Upper lobe of left lung (tissue), 6 donors: ENCODE results near the gene COX7A1. TPM values are rescaled to one million over a fixed set of nuclear protein-coding genes. Genes with fewer than 3 reads are reported as not detected.

Experiments
- ATAC-seq, 2 donors: fragments of 200-7000 bp; cut with Tn5 transposase; one replicate each; pipeline ENCODE4 v1.9.1; 2022; ENCODE audit warnings: mild to moderate bottlenecking in 2 of 2, moderate library complexity in 2 of 2; ENCODE audit not compliant: low FRiP score in 2 of 2
- DNase-seq, 2 donors: peaks; one replicate each; pipeline ENCODE4 v3.0.0-alpha.2; 2019 to 2020
- H3K27ac ChIP-seq, 4 donors: fragments of 200-600 bp; sonication (generic); one replicate each; pipeline ENCODE4 v1.5.1; 2016 to 2019
- H3K27me3 ChIP-seq, 4 donors: fragments of 200-600 bp; sonication (generic); one replicate each; pipeline ENCODE4 v1.5.1; 2017 to 2019
- H3K36me3 ChIP-seq, 4 donors: fragments of 200-600 bp; sonication (generic); one replicate each; pipeline ENCODE4 v1.5.1; 2016 to 2019
- H3K4me1 ChIP-seq, 4 donors: fragments of 200-600 bp; sonication (generic); one replicate each; pipeline ENCODE4 v1.5.1; 2018 to 2019
- H3K4me3 ChIP-seq, 4 donors: fragments of 200-600 bp; sonication (generic); one replicate each; pipeline ENCODE4 v1.5.1; 2017 to 2019; ENCODE audit warnings: mild to moderate bottlenecking in 2 of 4, moderate library complexity in 1 of 4
- H3K9me3 ChIP-seq, 4 donors: fragments of 200-600 bp; sonication (generic); one replicate each; pipeline ENCODE4 v1.5.1; 2018 to 2019
- EP300 ChIP-seq, 4 donors: sonication (generic); formaldehyde crosslinking; IDR thresholded peaks; one replicate each; pipeline ENCODE4 v1.5.1; 2017; ENCODE audit warnings: antibody characterized with exemption in 4 of 4, control low read depth in 2 of 4
- POLR2A ChIP-seq, 4 donors: fragments of 450-650 bp; IDR thresholded peaks; one replicate each; pipeline ENCODE4 v1.5.1; 2016 to 2017; ENCODE audit warnings: antibody characterized with exemption in 4 of 4, mild to moderate bottlenecking in 2 of 4
- POLR2AphosphoS5 ChIP-seq, 2 donors: sonication (generic); formaldehyde crosslinking; IDR thresholded peaks; one replicate each; pipeline ENCODE4 v1.5.1; 2017; ENCODE audit warnings: antibody characterized with exemption in 2 of 2
- WGBS, 2 donors: methylation state at CpG; one replicate each; pipeline ENCODE4 v1.1.5; 2017 to 2018; 5-methylcytosine and 5-hydroxymethylcytosine counted together
- total RNA-seq, 6 donors: library from RNA; depleted of rRNA in 4 of 6; stranded (reverse); fragments of >200 nt in 4 of 6; gene quantifications; one replicate each; pipeline versions ENCODE4 v1.1.0 to v1.2.1, GENCODE V29; 2016 to 2021
- TF ChIP-seq, protein P1 (sequence below), 6 experiments: fragments of 450-650 bp in 4 of 6; fragments of 200-600 bp in 2 of 6; sonication (generic) in 2 of 6; IDR thresholded peaks; one replicate each; pipeline ENCODE4 v1.5.1; 2016 to 2019; ENCODE audit warnings: antibody characterized with exemption in 6 of 6
- donor health status: DM: no; HTN: no; CAD: no; lungs with moderate emphysema.
- donor health status: DM: no; HTN: yes; CAD: no; lungs with severe emphysema.

COX7A1 gene
- total RNA-seq, 6 donors from 2014 or later: 12.4 to 95.1 (median 24.0) TPM; not detected in 1

GRCh38 chr19:36101550-36102327 is 50.5 kb downstream of the COX7A1 start:
- H3K4me1 ChIP-seq: peaks cover 0 to 7% (median 0%) of the 10 kb centered on the region in 4 donors
- H3K36me3 ChIP-seq: peaks cover 0 to 15% (median 4%) of the 10 kb centered on the region in 4 donors
- H3K4me3 ChIP-seq: no peak overlapping the region
- H3K9me3 ChIP-seq: no peaks in the 10 kb centered on the region
- no peak for DNase-seq
- 86 to 89% methylated on average over 14 to 27 of the region's 27 CpGs for WGBS, 2 donors
- TF ChIP-seq POLR2A (IDR thresholded peaks at IDR 0.05): no peak
- TF ChIP-seq, protein P1, sequence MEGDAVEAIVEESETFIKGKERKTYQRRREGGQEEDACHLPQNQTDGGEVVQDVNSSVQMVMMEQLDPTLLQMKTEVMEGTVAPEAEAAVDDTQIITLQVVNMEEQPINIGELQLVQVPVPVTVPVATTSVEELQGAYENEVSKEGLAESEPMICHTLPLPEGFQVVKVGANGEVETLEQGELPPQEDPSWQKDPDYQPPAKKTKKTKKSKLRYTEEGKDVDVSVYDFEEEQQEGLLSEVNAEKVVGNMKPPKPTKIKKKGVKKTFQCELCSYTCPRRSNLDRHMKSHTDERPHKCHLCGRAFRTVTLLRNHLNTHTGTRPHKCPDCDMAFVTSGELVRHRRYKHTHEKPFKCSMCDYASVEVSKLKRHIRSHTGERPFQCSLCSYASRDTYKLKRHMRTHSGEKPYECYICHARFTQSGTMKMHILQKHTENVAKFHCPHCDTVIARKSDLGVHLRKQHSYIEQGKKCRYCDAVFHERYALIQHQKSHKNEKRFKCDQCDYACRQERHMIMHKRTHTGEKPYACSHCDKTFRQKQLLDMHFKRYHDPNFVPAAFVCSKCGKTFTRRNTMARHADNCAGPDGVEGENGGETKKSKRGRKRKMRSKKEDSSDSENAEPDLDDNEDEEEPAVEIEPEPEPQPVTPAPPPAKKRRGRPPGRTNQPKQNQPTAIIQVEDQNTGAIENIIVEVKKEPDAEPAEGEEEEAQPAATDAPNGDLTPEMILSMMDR (IDR thresholded peaks at IDR 0.05): no peak
- no peak for TF ChIP-seq EP300 (IDR thresholded peaks at IDR 0.05)
- no peak for TF ChIP-seq POLR2AphosphoS5 (IDR thresholded peaks at IDR 0.05)
- no peak overlapping the region for H3K27ac ChIP-seq
- ATAC-seq: no peak
- no peaks in the 10 kb centered on the region for H3K27me3 ChIP-seq

Other genes starting within 250 kb of the COX7A1 start
- gene HCST, start 249.9 kb downstream of the COX7A1 start, total RNA-seq: 10 to 100 TPM in 5 of 6 donors, not detected in 1; 10.2 to 40.8 (median 19.9) TPM
- gene TYROBP, start 244.2 kb downstream of the COX7A1 start, total RNA-seq: 100 to 1,000 TPM; 131 to 532 (median 345) TPM
- gene LRFN3, start 216.1 kb downstream of the COX7A1 start, total RNA-seq: 10 to 100 TPM in 4 of 6 donors, 1 to 10 TPM in 2; 6.3 to 17.2 (median 11.8) TPM
- gene SDHAF1, start 157.3 kb downstream of the COX7A1 start, total RNA-seq: 10 to 100 TPM; 13.6 to 41.2 (median 28.9) TPM
- 10 to 100 TPM in 5 of 6 donors, 1 to 10 TPM in 1; 9.5 to 21.0 (median 10.9) TPM for gene SYNE4, start 143.6 kb downstream of the COX7A1 start, total RNA-seq
- 10 to 100 TPM; 22.3 to 95.3 (median 32.6) TPM for gene ALKBH6, start 138.2 kb downstream of the COX7A1 start, total RNA-seq
- gene CLIP3, start 119.6 kb downstream of the COX7A1 start, total RNA-seq: 10 to 100 TPM in 1 of 6 donors, 1 to 10 TPM in 5; 3.0 to 13.0 (median 6.4) TPM
- gene THAP8, start 98.2 kb downstream of the COX7A1 start, total RNA-seq: 10 to 100 TPM in 1 of 6 donors, 1 to 10 TPM in 5; 2.4 to 10.5 (median 7.8) TPM
- 1 to 10 TPM in 5 of 6 donors, under 1 TPM in 1; 1.00 to 7.6 (median 2.4) TPM for gene WDR62, start 97.5 kb downstream of the COX7A1 start, total RNA-seq
- gene OVOL3, start 41.3 kb downstream of the COX7A1 start, total RNA-seq: not detected
- gene POLR2I, start 37.6 kb downstream of the COX7A1 start, total RNA-seq: 10 to 100 TPM; 36.2 to 81.7 (median 53.7) TPM
- 100 to 1,000 TPM in 4 of 6 donors, 10 to 100 TPM in 2; 31.4 to 151 (median 109) TPM for gene TBCB, start 37.0 kb downstream of the COX7A1 start, total RNA-seq
- 100 to 1,000 TPM; 144 to 746 (median 340) TPM for gene CAPNS1, start 12.4 kb downstream of the COX7A1 start, total RNA-seq
- gene ZNF565, start 62.2 kb upstream of the COX7A1 start, total RNA-seq: 10 to 100 TPM in 1 of 6 donors, 1 to 10 TPM in 5; 3.5 to 14.7 (median 5.1) TPM
- gene ZNF146, start 62.7 kb upstream of the COX7A1 start, total RNA-seq: 10 to 100 TPM; 25.3 to 68.5 (median 43.2) TPM
- 10 to 100 TPM in 1 of 6 donors, 1 to 10 TPM in 5; 1.7 to 11.5 (median 6.1) TPM for gene ZFP14, start 226.8 kb upstream of the COX7A1 start, total RNA-seq